Pancreas (tissue), 10 donors: Measurements from ENCODE around the gene FAF1. TPM values are rescaled to one million over a fixed set of nuclear protein-coding genes. Genes with fewer than 3 reads are reported as not detected.

Experiments used
- ATAC-seq, 4 donors: fragments of 200-7000 bp; cut with Tn5 transposase; one replicate each; pipeline versions ENCODE4 v1.8.0 to v1.9.1; 2020; ENCODE audit warnings: mild to moderate bottlenecking in 4 of 4, moderate library complexity in 4 of 4
- DNase-seq, 6 donors: peaks; one replicate each; pipeline ENCODE4 v3.0.0-alpha.2; 2020
- FAIRE-seq: peaks from 2 replicates; lab custom pipeline; 2012; peaks lifted over from hg19 to GRCh38; lab: Jason Lieb, UNC
- H3K27ac ChIP-seq, 4 donors: fragments of 200-600 bp; sonication (generic); 1 replicate in 3 of 4; 2 replicates in 1 of 4; pipeline versions ENCODE4 v1.5.0 to v1.8.0; 2020
- H3K27me3 ChIP-seq, 4 donors: fragments of 200-600 bp; one replicate each; pipeline ENCODE4 v1.8.0; 2021
- H3K36me3 ChIP-seq, 3 donors: fragments of 200-600 bp; sonication (generic) in 1 of 3; one replicate each; pipeline versions ENCODE4 v1.5.0 to v1.8.0; 2020 to 2021
- H3K4me1 ChIP-seq, 3 donors: fragments of 200-600 bp; one replicate each; pipeline ENCODE4 v1.8.0; 2021
- H3K4me3 ChIP-seq, 4 donors: fragments of 200-600 bp; sonication (generic) in 2 of 4; one replicate each; pipeline versions ENCODE4 v1.5.0 to v1.8.0; 2020 to 2021
- H3K9me3 ChIP-seq, 4 donors: fragments of 200-600 bp; one replicate each; pipeline ENCODE4 v1.8.0; 2021
- CTCF ChIP-seq, 4 donors: fragments of 200-600 bp; sonication (generic) in 3 of 4; IDR thresholded peaks; one replicate each; pipeline versions ENCODE4 v1.5.0 to v1.8.0; 2021; ENCODE audit warnings: antibody characterized with exemption in 4 of 4
- WGBS, 2 donors: extraction: QIAGEN DNeasy Blood & Tissue Kit; methylation state at CpG; one replicate each; pipeline ENCODE4 v1.1.7; 2013; 5-methylcytosine and 5-hydroxymethylcytosine counted together
- intact Hi-C, 3 donors: fragments of 100-400 bp; cut with DNase I; formaldehyde crosslinking; loops; one replicate each; pipeline versions ENCODE4 v1.11.1 to v1.14.2; 2022
- polyA plus RNA-seq, 2 donors: library from polyadenylated mRNA; stranded (reverse); fragments of 200-250 nt; gene quantifications; one replicate each; pipeline ENCODE4 v1.2.3, GENCODE V29; 2013
- total RNA-seq, 6 donors: library from RNA; stranded (reverse); fragmentation: NEBNext Ultra II Directional in 4 of 6; extraction: Animal tissue kit (Norgen Biotek cat#: 25700) in 4 of 6; gene quantifications; one replicate each; pipeline versions ENCODE4 v1.2.1 to v1.2.4, GENCODE V29; 2021 to 2023
- donor health status: healthy with polysubstance abuse.
- donor health status: DM: no; HTN: no; CAD: no; lungs with moderate emphysema.
- donor health status: DM: no; HTN: no; CAD: no.
- donor health status: control.
- donor health status: control.
- donor health status: Bipolar disorder and iron deficiency.
- donor health status: DM: yes; HTN: yes; CAD: no.
- donor health status: DM: no; HTN: no; CAD: no.
- donor health status: DM: no; HTN: no; CAD: no.
- donor health status: DM: yes; HTN: yes; CAD: no.

FAF1 gene
- total and polyA plus RNA-seq, 8 donors: 13.9 to 46.6 (median 37.6) TPM

DNA sequence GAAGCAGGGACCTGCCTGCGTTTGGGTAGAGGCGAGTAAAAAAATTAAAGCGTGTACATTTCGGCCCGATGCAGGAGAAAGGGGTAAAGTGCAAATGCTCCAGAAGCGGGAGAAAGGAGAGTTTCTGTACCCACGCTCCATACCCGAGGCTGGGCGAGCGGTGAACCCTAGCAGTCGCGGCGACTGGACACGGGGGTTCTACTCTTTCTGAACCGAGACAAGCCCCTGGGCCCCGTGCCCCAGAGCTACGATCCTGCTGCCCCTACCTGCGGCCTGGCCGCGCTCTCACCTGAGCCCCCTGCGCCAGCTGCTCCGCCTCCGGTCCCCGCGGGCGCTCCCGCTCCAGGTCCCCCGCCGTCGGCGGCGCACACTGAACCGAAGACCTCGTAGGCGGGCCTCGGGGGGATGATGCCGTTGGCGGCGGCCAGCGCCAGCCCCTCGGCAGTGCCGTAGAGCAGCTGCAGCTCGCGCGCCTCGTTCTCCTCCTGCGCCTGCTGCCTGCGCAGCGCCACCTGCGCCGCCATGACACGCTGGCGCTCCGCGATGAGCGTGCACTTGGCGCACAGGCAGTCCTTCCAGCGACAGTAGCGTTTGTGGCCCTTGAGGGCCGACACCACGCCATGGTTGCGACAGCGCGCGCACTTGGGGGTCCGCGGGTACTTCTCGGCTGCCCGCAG is 539.2 kb downstream of the FAF1 start:
- TF ChIP-seq CTCF (IDR thresholded peaks at IDR 0.05): no peak
- ATAC-seq: no peak
- peak in 1 of 6 donors; percentile 54 for DNase-seq
- Histone ChIP-seq H3K9me3 (no peaks in the 10 kb centered on the region), H3K36me3 (no peaks in the 10 kb centered on the region), H3K27ac (no peak overlapping the region), H3K27me3 (peaks cover 9 to 85% (median 34%) of the 10 kb centered on the region in 4 donors), H3K4me1 (peaks cover 0 to 8% (median 4%) of the 10 kb centered on the region in 3 donors), H3K4me3 (peak overlapping the region in 1 of 4 donors; percentile 18)
- 5 to 8% methylated on average over 55 to 69 of the region's 69 CpGs for WGBS, 2 donors
- intact Hi-C loops: no loop called here
- FAIRE-seq: no peak

DNA sequence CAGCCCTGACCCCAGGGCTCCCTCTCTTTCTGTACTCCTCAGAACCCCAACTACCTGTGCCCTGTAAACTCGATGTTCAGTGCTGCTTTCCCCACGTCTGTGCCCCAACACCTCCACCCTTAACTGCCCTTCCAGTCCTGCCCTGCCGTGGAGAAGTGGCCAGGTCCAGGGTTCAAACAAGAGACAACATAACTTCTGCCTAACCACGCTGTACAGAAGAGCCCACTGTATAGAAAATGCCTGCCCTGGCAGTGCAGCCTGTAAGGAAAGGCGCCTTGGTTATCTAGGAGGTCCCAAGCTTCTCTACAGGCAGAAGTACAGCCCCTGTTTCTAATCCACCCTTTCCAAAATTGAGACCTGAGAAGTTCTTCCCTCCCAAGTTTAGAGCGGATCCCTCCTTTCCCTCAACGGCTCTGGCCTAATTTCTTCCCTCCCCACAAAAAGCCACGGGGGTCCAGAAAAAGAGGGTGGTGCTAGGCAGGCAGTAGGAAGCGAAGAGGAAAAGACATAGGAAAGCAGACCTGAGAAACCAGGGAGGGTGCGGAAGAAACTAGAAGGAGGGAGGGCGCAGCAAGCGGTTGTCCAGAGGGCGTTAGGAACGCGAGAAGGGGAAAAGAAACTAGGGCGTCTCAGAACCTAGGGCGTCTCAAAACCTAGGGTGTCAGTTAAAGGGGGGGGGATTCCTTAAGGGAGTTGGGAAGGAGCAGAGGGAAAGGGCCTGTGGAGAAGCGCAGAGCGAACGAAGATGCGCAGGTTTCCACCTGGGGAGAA is 540.0 kb downstream of the FAF1 start:
- no peaks in the 10 kb centered on the region for H3K36me3 ChIP-seq
- H3K27me3 ChIP-seq: peaks cover 6 to 79% (median 37%) of the 10 kb centered on the region in 4 donors
- intact Hi-C loops: no loop called here
- TF ChIP-seq CTCF (IDR thresholded peaks at IDR 0.05): no peak
- peaks cover 0 to 8% (median 0%) of the 10 kb centered on the region in 3 donors for H3K4me1 ChIP-seq
- ATAC-seq: no peak
- DNase-seq: no peak
- FAIRE-seq: no peak
- no peaks in the 10 kb centered on the region for H3K9me3 ChIP-seq
- H3K27ac ChIP-seq: no peak overlapping the region
- 29 to 34% methylated on average over 21 of the region's 21 CpGs for WGBS, 2 donors
- no peak overlapping the region for H3K4me3 ChIP-seq

- ATAC-seq (peak; percentile 26 to 63 (median 54)), DNase-seq (peak in 2 of 6 donors; percentile 66 to 67), FAIRE-seq (no peak)
- 5 to 8% methylated on average over 43 to 60 of the region's 60 CpGs for WGBS, 2 donors
- Histone ChIP-seq H3K27me3 (peaks cover 0 to 73% (median 34%) of the 10 kb centered on the region in 4 donors), H3K4me3 (peak overlapping the region in 1 of 4 donors; percentile 28), H3K36me3 (no peaks in the 10 kb centered on the region), H3K9me3 (no peaks in the 10 kb centered on the region), H3K27ac (no peak overlapping the region), H3K4me1 (peaks cover 0 to 8% (median 0%) of the 10 kb centered on the region in 3 donors)
- intact Hi-C loops: no loop called here
- peak in 2 of 4 donors; percentile 7 to 9 for TF ChIP-seq CTCF (IDR thresholded peaks at IDR 0.05)
These were observed 540.7 kb downstream of the FAF1 start for GRCh38 chr1:50419192-50419906.

- Histone ChIP-seq H3K27me3 (peaks cover 0 to 67% (median 31%) of the 10 kb centered on the region in 4 donors), H3K4me3 (peak overlapping the region in 2 of 4 donors; percentile 14 to 28), H3K36me3 (no peaks in the 10 kb centered on the region), H3K9me3 (no peaks in the 10 kb centered on the region), H3K27ac (no peak overlapping the region), H3K4me1 (peaks cover 0 to 8% (median 0%) of the 10 kb centered on the region in 3 donors)
- TF ChIP-seq CTCF (IDR thresholded peaks at IDR 0.05): no peak
- DNase-seq (peak in 1 of 6 donors; percentile 56), FAIRE-seq (no peak), ATAC-seq (peak in 3 of 4 donors; percentile 18 to 42 (median 39))
- intact Hi-C loops: no loop called here
- 5 to 7% methylated on average over 28 to 64 of the region's 64 CpGs for WGBS, 2 donors
These were observed 541.4 kb downstream of the FAF1 start for GRCh38 chr1:50418600-50419109.
